Stimulated activated CD4-positive, alpha-beta T cell treated with anti-CD3 and anti-CD28 coated beads, TNF-alpha, amount 100 ng/mL, for 48 hours (primary cell): Measurements from ENCODE around the gene GREM1.

Source experiments
- DNase-seq, 3 donors: peaks; one replicate each; pipeline ENCODE4 v3.0.0-alpha.2; 2020; ENCODE audit warnings: low read depth in 3 of 3

Gene GREM1

GRCh38 chr15:32694222-32694983 is 23.4 kb upstream of the GREM1 start:
- no peak for DNase-seq

DNA sequence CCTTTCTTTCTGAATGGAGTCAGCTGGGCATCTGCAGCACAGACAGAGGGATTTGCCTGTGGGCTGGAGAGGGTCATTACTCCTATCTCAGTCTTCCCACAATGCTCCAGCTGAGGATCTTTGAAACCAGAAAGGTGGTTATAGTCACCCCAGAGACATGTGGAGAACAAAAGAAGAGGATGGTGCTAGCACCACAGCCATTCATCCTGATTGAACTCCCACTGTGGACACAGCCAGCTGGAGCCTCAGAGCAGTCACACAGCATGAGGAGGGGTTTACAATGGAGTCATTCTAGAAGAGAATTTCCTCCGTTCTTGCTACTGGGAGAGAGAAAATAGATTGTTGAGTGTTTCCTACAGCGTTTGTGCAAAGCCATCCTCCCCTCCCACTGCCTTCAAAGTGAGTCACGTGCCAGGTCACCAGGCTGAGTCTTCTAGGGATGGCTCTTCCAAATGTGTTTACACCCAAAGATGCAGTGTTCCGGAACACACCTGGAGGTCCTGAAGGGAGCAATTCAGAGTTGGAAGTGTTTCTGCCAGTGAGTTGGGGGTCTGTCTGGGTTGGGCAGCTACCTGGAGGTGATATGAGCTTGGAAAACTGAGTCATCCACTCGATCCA is 18.9 kb upstream of the GREM1 start:
- DNase-seq, result no peak

- no peak for DNase-seq
Observed at GRCh38 chr15:32700501-32701150, 17.2 kb upstream of the GREM1 start.

- DNase-seq, result no peak
Observed at GRCh38 chr15:32701863-32702262, 15.9 kb upstream of the GREM1 start.

GRCh38 chr15:32704395-32704981 is 13.3 kb upstream of the GREM1 start:
- DNase-seq, result no peak

- DNase-seq, result no peak
Observed at GRCh38 chr15:32705446-32705845, 12.4 kb upstream of the GREM1 start.

DNA sequence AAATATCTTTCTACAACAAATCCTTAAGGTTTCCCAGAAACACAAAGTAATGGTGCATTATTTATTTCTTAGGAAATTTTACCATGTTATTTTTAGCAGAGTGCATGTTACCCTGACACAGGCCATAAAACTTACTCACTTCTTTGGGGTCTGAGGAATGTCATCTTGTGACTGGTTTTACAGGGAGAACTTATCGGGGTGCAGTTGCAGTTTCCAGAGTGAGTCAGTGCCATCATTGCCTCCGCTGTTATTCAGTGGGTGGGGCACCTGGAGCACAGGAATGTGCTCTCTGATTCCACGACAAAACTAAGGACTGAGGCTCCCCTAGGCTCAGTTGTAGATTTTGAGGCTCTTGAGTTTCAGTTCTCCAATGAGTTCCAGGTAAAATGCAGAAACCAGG is 11.1 kb upstream of the GREM1 start:
- no peak for DNase-seq

DNA sequence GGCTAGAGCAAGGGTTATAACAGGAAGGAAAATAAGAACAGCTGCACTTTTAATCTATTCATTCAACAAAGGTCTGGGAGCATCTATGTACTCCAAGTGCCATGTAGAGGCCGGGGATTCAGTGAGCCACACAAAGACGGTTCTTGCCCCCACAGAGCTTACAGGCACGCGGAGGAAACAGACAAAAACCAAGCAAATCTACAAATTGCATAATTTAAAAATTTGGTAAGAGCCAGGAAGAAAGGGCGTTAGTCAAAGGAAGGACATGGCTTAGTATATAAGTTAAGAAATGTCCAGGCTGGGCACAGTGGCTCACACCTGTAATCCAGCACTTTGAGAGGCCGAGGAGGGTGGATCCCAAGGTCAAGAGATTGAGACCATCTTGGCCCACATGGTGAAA is 10.4 kb upstream of the GREM1 start:
- DNase-seq, result no peak

GRCh38 chr15:32709295-32710033 is 8.3 kb upstream of the GREM1 start:
- DNase-seq, result no peak

- DNase-seq, result no peak
Observed at GRCh38 chr15:32715276-32715675, 2.5 kb upstream of the GREM1 start.

GRCh38 chr15:32716216-32716914 is 1.4 kb upstream of the GREM1 start:
- no peak for DNase-seq

- no peak for DNase-seq
Observed at GRCh38 chr15:32716915-32717425, 834 bp upstream of the GREM1 start.

DNA sequence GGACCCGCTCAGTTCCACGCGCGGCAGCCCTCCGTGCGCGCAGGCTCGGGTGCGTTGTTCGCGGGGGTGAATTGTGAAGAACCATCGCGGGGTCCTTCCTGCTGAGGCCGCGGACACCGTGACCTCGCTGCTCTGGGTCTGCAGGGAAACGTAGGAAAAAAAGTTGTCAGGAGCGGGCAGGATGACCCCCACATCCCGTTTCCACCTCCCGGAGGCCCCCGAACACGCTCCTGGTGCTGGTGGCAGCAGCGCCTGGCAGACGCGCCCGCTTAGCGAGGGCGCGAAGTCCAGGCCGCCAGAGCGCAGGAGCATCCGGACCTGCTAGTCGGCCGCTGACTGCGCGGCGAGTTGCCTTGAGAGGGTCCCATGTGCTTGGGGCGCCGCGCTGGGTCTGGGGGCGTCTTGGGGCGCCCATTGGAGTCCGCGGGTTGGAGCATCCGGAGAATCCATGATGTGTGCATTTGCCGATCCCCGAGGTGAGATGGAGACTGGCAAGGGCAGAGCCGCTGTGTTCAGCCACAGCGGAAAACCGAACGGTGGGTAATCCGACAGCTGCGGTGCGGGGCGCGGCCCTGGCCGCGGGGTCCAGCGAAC is 520 bp downstream of the GREM1 start:
- no peak for DNase-seq

- no peak for DNase-seq
Observed at GRCh38 chr15:32718821-32719716, 1.3 kb downstream of the GREM1 start.

GRCh38 chr15:32721596-32721995 is 3.8 kb downstream of the GREM1 start:
- DNase-seq, result no peak

- no peak for DNase-seq
Observed at GRCh38 chr15:32722136-32722535, 4.3 kb downstream of the GREM1 start.

GRCh38 chr15:32723171-32723948 is 5.6 kb downstream of the GREM1 start:
- no peak for DNase-seq

GRCh38 chr15:32729700-32730395 is 12.0 kb downstream of the GREM1 start:
- DNase-seq, result no peak
